Keratinocyte (primary cell): ENCODE results near the gene ACOT4. TPM values are rescaled to one million over a fixed set of nuclear protein-coding genes. Genes with fewer than 3 reads are reported as not detected.
"Not testable (repeated sequence)": the region's sequence is repeated elsewhere in the genome, so short reads cannot be mapped to it uniquely, and the experiment has no call there.

Source experiments
- DNase-seq: peaks from one replicate; pipeline ENCODE4 v3.0.0-alpha.2; 2011; ENCODE audit warnings: low read depth, missing footprints, low spot score
- FAIRE-seq: peaks from 2 replicates; lab custom pipeline; 2011; peaks lifted over from hg19 to GRCh38; lab: Jason Lieb, UNC
- H2AFZ ChIP-seq: 2 replicates; pipeline ENCODE4 v1.6.0; 2012; ENCODE audit warnings: low read length, control low read depth, inconsistent platforms; ENCODE audit not compliant: control insufficient read depth
- H3K27ac ChIP-seq: 2 replicates; pipeline ENCODE4 v1.5.1; 2011; ENCODE audit warnings: low read length; ENCODE audit not compliant: control insufficient read depth, insufficient read depth
- H3K27me3 ChIP-seq: 3 replicates; pipeline ENCODE4 v1.6.0; 2011; ENCODE audit warnings: low read length; ENCODE audit not compliant: control insufficient read depth, insufficient read depth; ENCODE audit errors: extremely low read depth
- H3K36me3 ChIP-seq, 2 experiments: 2 replicates in 1 of 2; 3 replicates in 1 of 2; pipeline ENCODE4 v1.5.1; 2011; ENCODE audit warnings: low read length in 2 of 2, mild to moderate bottlenecking in 1 of 2; ENCODE audit not compliant: control insufficient read depth in 2 of 2, insufficient read depth in 2 of 2; ENCODE audit errors: extremely low read depth in 1 of 2
- H3K4me1 ChIP-seq: 3 replicates; pipeline ENCODE4 v1.5.1; 2011; ENCODE audit warnings: low read length; ENCODE audit not compliant: control insufficient read depth, insufficient read depth; ENCODE audit errors: extremely low read depth
- H3K4me2 ChIP-seq: 3 replicates; pipeline ENCODE4 v1.6.0; 2011; ENCODE audit warnings: low read depth, low read length; ENCODE audit not compliant: control insufficient read depth, insufficient read depth; ENCODE audit errors: extremely low read depth
- H3K4me3 ChIP-seq, 3 experiments: fragments of 200-600 bp in 1 of 3; sonication (generic) in 1 of 3; 2 replicates in 2 of 3; 3 replicates in 1 of 3; pipeline ENCODE4 v1.5.1; 2011 to 2016; ENCODE audit warnings: low read length in 3 of 3, mild to moderate bottlenecking in 3 of 3, control low read depth in 2 of 3, inconsistent platforms in 1 of 3, low read depth in 1 of 3, mixed read lengths in 1 of 3, mixed run types in 1 of 3, moderate library complexity in 1 of 3; ENCODE audit not compliant: control insufficient read depth in 2 of 3, insufficient read depth in 2 of 3; ENCODE audit errors: extremely low read depth in 1 of 3
- H3K79me2 ChIP-seq: 2 replicates; pipeline ENCODE4 v1.6.0; 2012; ENCODE audit warnings: low read length; ENCODE audit not compliant: control insufficient read depth, insufficient read depth
- H3K9ac ChIP-seq: 3 replicates; pipeline ENCODE4 v1.6.0; 2011; ENCODE audit warnings: low read length; ENCODE audit not compliant: control insufficient read depth, insufficient read depth; ENCODE audit errors: extremely low read depth
- H3K9me1 ChIP-seq: 3 replicates; pipeline ENCODE4 v1.6.0; 2011; ENCODE audit warnings: low read length; ENCODE audit not compliant: control insufficient read depth, insufficient read depth; ENCODE audit errors: extremely low read depth
- H3K9me3 ChIP-seq: 2 replicates; pipeline ENCODE4 v1.5.1; 2012; ENCODE audit warnings: low read depth, low read length; ENCODE audit not compliant: control insufficient read depth
- H4K20me1 ChIP-seq: 3 replicates; pipeline ENCODE4 v1.6.0; 2011; ENCODE audit warnings: low read length; ENCODE audit not compliant: control insufficient read depth, insufficient read depth; ENCODE audit errors: extremely low read depth
- CTCF ChIP-seq, 3 experiments: IDR thresholded peaks in 1 of 3; conservative IDR thresholded peaks in 1 of 3; optimal IDR thresholded peaks in 1 of 3; 2 replicates in 2 of 3; 3 replicates in 1 of 3; pipeline versions ENCODE3 to v1.5.1; 2011; ENCODE audit warnings: low read length in 3 of 3, mild to moderate bottlenecking in 3 of 3, moderate library complexity in 2 of 3, control low read depth in 1 of 3, inconsistent platforms in 1 of 3; ENCODE audit not compliant: insufficient read depth in 2 of 3; ENCODE audit errors: extremely low read depth in 1 of 3
- EZH2 ChIP-seq: IDR thresholded peaks from one replicate; pipeline ENCODE4 v1.6.1; 2012; ENCODE audit warnings: inconsistent platforms, mild to moderate bottlenecking, low read length, moderate library complexity
- dilution Hi-C: fragments of 300-500 bp; cut with MboI; formaldehyde crosslinking; loops from one replicate; pipeline ENCODE4 v1.7.0; 2020; ENCODE audit warnings: low sequenced_read_pairs; ENCODE audit not compliant: extremely low pct_ligation_motif_present
- polyA plus RNA-seq, 5 experiments: library from polyadenylated mRNA; depleted of rRNA in 3 of 5; stranded (reverse) in 3 of 5; stranded (forward) in 1 of 5; unstranded in 1 of 5; fragments of >200 nt; gene quantifications; 1 replicate in 1 of 5; 2 replicates in 3 of 5; 3 replicates in 1 of 5; pipeline versions ENCODE4 v1.2.1 to v1.2.3, GENCODE V29; 2011 to 2012; ENCODE audit warnings: missing spikeins in 2 of 5, low read depth in 1 of 5, low replicate concordance in 1 of 5

Gene ACOT4
- polyA plus RNA-seq, 1 donor (not counting 4 experiments of a cell fraction or from before 2014, with no cell fraction given) = 0.29 TPM

GRCh38 chr14:73574251-73574650 is 17.4 kb upstream of the ACOT4 start:
- H3K36me3 ChIP-seq, H3K9ac ChIP-seq, H3K27me3 ChIP-seq, H3K79me2 ChIP-seq, H3K9me3 ChIP-seq, H3K9me1 ChIP-seq, H3K4me3 ChIP-seq, H3K4me1 ChIP-seq, H3K27ac ChIP-seq, H4K20me1 ChIP-seq, FAIRE-seq, H2AFZ ChIP-seq, DNase-seq, dilution Hi-C loops, H3K4me2 ChIP-seq: not testable (repeated sequence)

- H3K9me3 ChIP-seq = no peaks in the 10 kb centered on the region
- no peaks in the 10 kb centered on the region for H3K36me3 ChIP-seq
- H3K9ac ChIP-seq = no peak overlapping the region
- dilution Hi-C loops = no loop called here
- no peaks in the 10 kb centered on the region for H3K9me1 ChIP-seq
- H4K20me1 ChIP-seq = no peaks in the 10 kb centered on the region
- no peaks in the 10 kb centered on the region for H3K79me2 ChIP-seq
- peak overlapping the region; percentile 32 for H3K4me2 ChIP-seq
- no peak overlapping the region for H2AFZ ChIP-seq
- H3K4me3 ChIP-seq = no peak overlapping the region
- no peaks in the 10 kb centered on the region for H3K27me3 ChIP-seq
- TF ChIP-seq EZH2 = no peak
- no peak for TF ChIP-seq CTCF (optimal IDR thresholded peaks at IDR 0.05 in 1 of 3, IDR thresholded peaks at IDR 0.05 in 1 of 3, conservative IDR thresholded peaks at IDR 0.05 in 1 of 3; ENCODE audit: extremely low read depth in 1 of 3, insufficient read depth in 2 of 3, low read length in 3 of 3)
- peaks cover 8% of the 10 kb centered on the region for H3K4me1 ChIP-seq
- DNase-seq (peak; percentile 59), FAIRE-seq (no peak)
- H3K27ac ChIP-seq = no peak overlapping the region
Measured at GRCh38 chr14:73576391-73576790, 15.3 kb upstream of the ACOT4 start.

GRCh38 chr14:73577214-73577613 is 14.5 kb upstream of the ACOT4 start:
- H4K20me1 ChIP-seq, H3K36me3 ChIP-seq, H3K4me2 ChIP-seq, H3K27me3 ChIP-seq, H2AFZ ChIP-seq, H3K9ac ChIP-seq, DNase-seq, H3K4me3 ChIP-seq, H3K9me3 ChIP-seq, H3K4me1 ChIP-seq, H3K79me2 ChIP-seq, H3K27ac ChIP-seq, H3K9me1 ChIP-seq, dilution Hi-C loops: not testable (repeated sequence)
- FAIRE-seq = peak; percentile 87

- H3K4me1 ChIP-seq, H3K27me3 ChIP-seq, H4K20me1 ChIP-seq, H3K4me3 ChIP-seq, DNase-seq, H3K36me3 ChIP-seq, FAIRE-seq, H3K79me2 ChIP-seq, H3K4me2 ChIP-seq, H3K9me3 ChIP-seq, H3K27ac ChIP-seq, H3K9ac ChIP-seq, dilution Hi-C loops, H2AFZ ChIP-seq, H3K9me1 ChIP-seq: not testable (repeated sequence)
Measured at GRCh38 chr14:73582102-73582979, 9.3 kb upstream of the ACOT4 start.
